H9 (cell line): ENCODE data around the gene WDR48. TPM values are rescaled to one million over a fixed set of nuclear protein-coding genes. Genes with fewer than 3 reads are reported as not detected.

Source experiments
- DNase-seq: peaks from one replicate; pipeline ENCODE4 v3.0.0-alpha.2; 2017
- H2AFZ ChIP-seq: one replicate; pipeline ENCODE4 v1.6.1; 2013; ENCODE audit warnings: mild to moderate bottlenecking, low read length, control low read depth, moderate library complexity
- H2AK5ac ChIP-seq: 2 replicates; pipeline ENCODE4 v1.6.1; 2013; ENCODE audit warnings: low read length, control low read depth, mixed read lengths; ENCODE audit not compliant: insufficient read length
- H2BK120ac ChIP-seq: one replicate; pipeline ENCODE4 v1.6.1; 2013; ENCODE audit warnings: low read depth, mild to moderate bottlenecking, low read length, control low read depth, inconsistent platforms; ENCODE audit not compliant: poor library complexity, severe bottlenecking
- H2BK12ac ChIP-seq: 2 replicates; pipeline ENCODE4 v1.6.1; 2013; ENCODE audit warnings: low read length, control low read depth, mixed read lengths, low read depth; ENCODE audit not compliant: insufficient read length
- H2BK15ac ChIP-seq: 2 replicates; pipeline ENCODE4 v1.6.1; 2013; ENCODE audit warnings: low read depth, low read length, control low read depth
- H2BK20ac ChIP-seq: one replicate; pipeline ENCODE4 v1.6.1; 2013; ENCODE audit warnings: low read depth, mild to moderate bottlenecking, low read length, control low read depth, inconsistent platforms; ENCODE audit not compliant: poor library complexity, severe bottlenecking
- H2BK5ac ChIP-seq: 2 replicates; pipeline ENCODE4 v1.6.1; 2013; ENCODE audit warnings: low read length, control low read depth, mixed read lengths; ENCODE audit not compliant: insufficient read length
- H3K14ac ChIP-seq: 2 replicates; pipeline ENCODE4 v1.6.1; 2013; ENCODE audit warnings: low read length, control low read depth; ENCODE audit not compliant: insufficient read depth
- H3K18ac ChIP-seq: 2 replicates; pipeline ENCODE4 v1.6.1; 2013; ENCODE audit warnings: low read depth, mild to moderate bottlenecking, mixed read lengths, low read length, control low read depth; ENCODE audit not compliant: insufficient read length
- H3K23ac ChIP-seq: 2 replicates; pipeline ENCODE4 v1.6.1; 2013; ENCODE audit warnings: low read length, control low read depth, mixed read lengths, low read depth; ENCODE audit not compliant: insufficient read length
- H3K23me2 ChIP-seq: 2 replicates; pipeline ENCODE4 v1.6.1; 2013; ENCODE audit warnings: low read depth, mild to moderate bottlenecking, mixed read lengths, low read length, control low read depth; ENCODE audit not compliant: insufficient read length, poor library complexity, severe bottlenecking
- H3K27ac ChIP-seq: 2 replicates; pipeline ENCODE4 v1.5.1; 2013; ENCODE audit warnings: low read length, control low read depth, mixed read lengths, low read depth; ENCODE audit not compliant: insufficient read length
- H3K27me3 ChIP-seq: 2 replicates; pipeline ENCODE4 v1.6.1; 2013; ENCODE audit warnings: low read length, control low read depth, inconsistent platforms; ENCODE audit not compliant: insufficient read depth
- H3K4ac ChIP-seq: 2 replicates; pipeline ENCODE4 v1.6.1; 2013; ENCODE audit warnings: low read depth, mild to moderate bottlenecking, control low read depth, inconsistent platforms, low read length, moderate library complexity
- H3K4me1 ChIP-seq: 2 replicates; pipeline ENCODE4 v1.6.1; 2013; ENCODE audit warnings: low read length, control low read depth, inconsistent platforms; ENCODE audit not compliant: insufficient read depth
- H3K4me2 ChIP-seq: 2 replicates; pipeline ENCODE4 v1.6.1; 2013; ENCODE audit warnings: low read length, control low read depth, mixed read lengths; ENCODE audit not compliant: insufficient read length, insufficient read depth
- H3K56ac ChIP-seq: 2 replicates; pipeline ENCODE4 v1.6.1; 2013; ENCODE audit warnings: low read depth, mild to moderate bottlenecking, mixed read lengths, low read length, control low read depth; ENCODE audit not compliant: insufficient read length
- H3K79me1 ChIP-seq: 2 replicates; pipeline ENCODE4 v1.6.1; 2013; ENCODE audit warnings: low read depth, mild to moderate bottlenecking, moderate library complexity, low read length, control low read depth, inconsistent platforms; ENCODE audit not compliant: insufficient read depth, poor library complexity, severe bottlenecking
- H3K79me2 ChIP-seq: 2 replicates; pipeline ENCODE4 v1.6.1; 2013; ENCODE audit warnings: low read length, control low read depth, inconsistent platforms; ENCODE audit not compliant: insufficient read depth
- H3K9ac ChIP-seq: 2 replicates; pipeline ENCODE4 v1.6.1; 2013; ENCODE audit warnings: low read length, control low read depth, mixed read lengths; ENCODE audit not compliant: insufficient read length; ENCODE audit errors: extremely low read depth
- H3K9me3 ChIP-seq: one replicate; pipeline ENCODE4 v1.6.1; 2013; ENCODE audit warnings: low read depth, low read length, inconsistent platforms; ENCODE audit not compliant: control insufficient read depth
- H3T11ph ChIP-seq: one replicate; pipeline ENCODE4 v1.6.1; 2013; ENCODE audit warnings: mild to moderate bottlenecking, low read length, control low read depth, inconsistent platforms
- H4K20me1 ChIP-seq: one replicate; pipeline ENCODE4 v1.6.1; 2013; ENCODE audit not compliant: control insufficient read depth, insufficient read length, insufficient read depth
- H4K5ac ChIP-seq: 2 replicates; pipeline ENCODE4 v1.6.1; 2013; ENCODE audit warnings: low read depth, mild to moderate bottlenecking, mixed read lengths, low read length, control low read depth; ENCODE audit not compliant: insufficient read length
- H4K8ac ChIP-seq: replicated peaks from 2 replicates; pipeline ENCODE4 v1.6.1; 2013; ENCODE audit warnings: low read length, control low read depth, mixed read lengths, low read depth; ENCODE audit not compliant: insufficient read length
- H4K91ac ChIP-seq: 2 replicates; pipeline ENCODE4 v1.6.1; 2013; ENCODE audit warnings: low read depth, mild to moderate bottlenecking, moderate library complexity, mixed read lengths, low read length, control low read depth; ENCODE audit not compliant: insufficient read length
- H3K27ac Mint-ChIP-seq, 3 experiments: 2 replicates in 2 of 3; 3 replicates in 1 of 3; pipeline ENCODE4 v1.8.0; 2020 to 2021; ENCODE audit warnings: mixed read lengths in 3 of 3, mild to moderate bottlenecking in 1 of 3, moderate library complexity in 1 of 3
- H3K27me3 Mint-ChIP-seq: 2 replicates; pipeline ENCODE4 v1.8.0; 2021; ENCODE audit warnings: low read depth, mild to moderate bottlenecking, moderate library complexity, mixed read lengths
- H3K36me3 Mint-ChIP-seq, 3 experiments: 2 replicates in 2 of 3; 3 replicates in 1 of 3; pipeline ENCODE4 v1.8.0; 2020 to 2021; ENCODE audit warnings: low read depth in 3 of 3, mixed read lengths in 3 of 3; ENCODE audit not compliant: insufficient read depth in 1 of 3
- H3K4me1 Mint-ChIP-seq, 2 experiments: 2 replicates each; pipeline ENCODE4 v1.8.0; 2020; ENCODE audit warnings: mixed read lengths in 2 of 2
- H3K4me3 Mint-ChIP-seq, 2 experiments: 2 replicates in 1 of 2; 3 replicates in 1 of 2; pipeline ENCODE4 v1.8.0; 2020 to 2021; ENCODE audit warnings: mild to moderate bottlenecking in 2 of 2, mixed read lengths in 2 of 2, moderate library complexity in 1 of 2
- H3K9me3 Mint-ChIP-seq, 2 experiments: 2 replicates in 1 of 2; 3 replicates in 1 of 2; pipeline ENCODE4 v1.8.0; 2020; ENCODE audit warnings: mild to moderate bottlenecking in 2 of 2, mixed read lengths in 2 of 2, moderate library complexity in 1 of 2
- WGBS: extraction: QIAGEN DNeasy Blood & Tissue Kit; methylation state at CpG from one replicate; pipeline ENCODE4 v1.1.7; 2013; ENCODE audit warnings: missing lambda C conversion rate, low lambda C conversion rate, mixed read lengths; ENCODE audit not compliant: insufficient read length; ENCODE audit errors: extremely low coverage; 5-methylcytosine and 5-hydroxymethylcytosine counted together
- total RNA-seq: library from RNA; stranded (reverse); gene quantifications from 2 replicates; pipeline ENCODE4 v1.2.1, GENCODE V29; 2021
- TF ChIP-seq, protein P1 (sequence below): fragments of 200-600 bp; sonication (generic); conservative IDR thresholded peaks from 3 replicates; pipeline ENCODE4 v1.8.0; 2021; ENCODE audit warnings: antibody characterized with exemption, mild to moderate bottlenecking

Gene WDR48
- total RNA-seq, 1 experiment from 2014 or later, result 52.7 TPM

GRCh38 chr3:39106281-39106811, 54.5 kb downstream of the WDR48 start:
- H3K9ac ChIP-seq, result peak overlapping the region; percentile 11
- H3K36me3 Mint-ChIP-seq, result no peaks in the 10 kb centered on the region; a peak in 1 of 7 replicates
- H3K4me2 ChIP-seq, result peak overlapping the region; percentile 78
- H3K27me3 Mint-ChIP-seq, result peaks cover 24% of the 10 kb centered on the region
- no peak overlapping the region for H3T11ph ChIP-seq
- H4K20me1 ChIP-seq, result no peaks in the 10 kb centered on the region
- H3K9me3 Mint-ChIP-seq, result no peaks in the 10 kb centered on the region
- H3K23ac ChIP-seq, result no peak overlapping the region
- H3K9me3 ChIP-seq, result no peaks in the 10 kb centered on the region
- TF ChIP-seq, protein P1, sequence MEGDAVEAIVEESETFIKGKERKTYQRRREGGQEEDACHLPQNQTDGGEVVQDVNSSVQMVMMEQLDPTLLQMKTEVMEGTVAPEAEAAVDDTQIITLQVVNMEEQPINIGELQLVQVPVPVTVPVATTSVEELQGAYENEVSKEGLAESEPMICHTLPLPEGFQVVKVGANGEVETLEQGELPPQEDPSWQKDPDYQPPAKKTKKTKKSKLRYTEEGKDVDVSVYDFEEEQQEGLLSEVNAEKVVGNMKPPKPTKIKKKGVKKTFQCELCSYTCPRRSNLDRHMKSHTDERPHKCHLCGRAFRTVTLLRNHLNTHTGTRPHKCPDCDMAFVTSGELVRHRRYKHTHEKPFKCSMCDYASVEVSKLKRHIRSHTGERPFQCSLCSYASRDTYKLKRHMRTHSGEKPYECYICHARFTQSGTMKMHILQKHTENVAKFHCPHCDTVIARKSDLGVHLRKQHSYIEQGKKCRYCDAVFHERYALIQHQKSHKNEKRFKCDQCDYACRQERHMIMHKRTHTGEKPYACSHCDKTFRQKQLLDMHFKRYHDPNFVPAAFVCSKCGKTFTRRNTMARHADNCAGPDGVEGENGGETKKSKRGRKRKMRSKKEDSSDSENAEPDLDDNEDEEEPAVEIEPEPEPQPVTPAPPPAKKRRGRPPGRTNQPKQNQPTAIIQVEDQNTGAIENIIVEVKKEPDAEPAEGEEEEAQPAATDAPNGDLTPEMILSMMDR, result no peak
- H3K4me1 ChIP-seq, result no peaks in the 10 kb centered on the region
- 0 out of 2 replicates have a peak overlapping the region, but pooled peaks have one; percentile 23 for H3K14ac ChIP-seq
- H3K56ac ChIP-seq, result no peak overlapping the region
- H2AFZ ChIP-seq, result no peak overlapping the region
- no peak overlapping the region for H3K27ac ChIP-seq
- no peak overlapping the region for H2AK5ac ChIP-seq
- H2BK120ac ChIP-seq, result no peak overlapping the region
- DNase-seq, result peak; percentile 27
- H2BK15ac ChIP-seq, result no peak overlapping the region
- H2BK5ac ChIP-seq, result no peak overlapping the region
- H4K91ac ChIP-seq, result no peak overlapping the region
- H3K4me3 Mint-ChIP-seq, result peak overlapping the region; percentile 94 to 95
- no peak overlapping the region for H2BK20ac ChIP-seq
- no peaks in the 10 kb centered on the region; the same call in 1 of the 2 replicates for H3K79me2 ChIP-seq
- WGBS, result no CpG with 5 or more reads among the region's 16 CpGs
- peak overlapping the region in 1 of 3 experiments; percentile 94; a peak in 2 of 7 replicates for H3K27ac Mint-ChIP-seq
- H3K79me1 ChIP-seq, result no peaks in the 10 kb centered on the region
- peaks cover 15% of the 10 kb centered on the region for H3K23me2 ChIP-seq
- H3K4me1 Mint-ChIP-seq, result peaks cover 20 to 21% of the 10 kb centered on the region in 2 experiments
- H3K4ac ChIP-seq, result no peak overlapping the region
- H4K8ac ChIP-seq, result no peak overlapping the region
- no peak overlapping the region for H4K5ac ChIP-seq
- 0 out of 2 replicates have a peak, but pooled peaks cover 4% of the 10 kb centered on the region for H3K27me3 ChIP-seq
- no peak overlapping the region for H3K18ac ChIP-seq
- no peak overlapping the region for H2BK12ac ChIP-seq
